GM19397 (cell line): Measurements from ENCODE around the gene IYD.

ENCODE experiments used
- ATAC-seq: cut with Tn5 transposase; IDR thresholded peaks from one replicate; pipeline ENCODE4 v1.9.1; 2021; ENCODE audit warnings: mild to moderate bottlenecking, moderate library complexity; ENCODE audit not compliant: unreplicated experiment

Gene IYD

DNA sequence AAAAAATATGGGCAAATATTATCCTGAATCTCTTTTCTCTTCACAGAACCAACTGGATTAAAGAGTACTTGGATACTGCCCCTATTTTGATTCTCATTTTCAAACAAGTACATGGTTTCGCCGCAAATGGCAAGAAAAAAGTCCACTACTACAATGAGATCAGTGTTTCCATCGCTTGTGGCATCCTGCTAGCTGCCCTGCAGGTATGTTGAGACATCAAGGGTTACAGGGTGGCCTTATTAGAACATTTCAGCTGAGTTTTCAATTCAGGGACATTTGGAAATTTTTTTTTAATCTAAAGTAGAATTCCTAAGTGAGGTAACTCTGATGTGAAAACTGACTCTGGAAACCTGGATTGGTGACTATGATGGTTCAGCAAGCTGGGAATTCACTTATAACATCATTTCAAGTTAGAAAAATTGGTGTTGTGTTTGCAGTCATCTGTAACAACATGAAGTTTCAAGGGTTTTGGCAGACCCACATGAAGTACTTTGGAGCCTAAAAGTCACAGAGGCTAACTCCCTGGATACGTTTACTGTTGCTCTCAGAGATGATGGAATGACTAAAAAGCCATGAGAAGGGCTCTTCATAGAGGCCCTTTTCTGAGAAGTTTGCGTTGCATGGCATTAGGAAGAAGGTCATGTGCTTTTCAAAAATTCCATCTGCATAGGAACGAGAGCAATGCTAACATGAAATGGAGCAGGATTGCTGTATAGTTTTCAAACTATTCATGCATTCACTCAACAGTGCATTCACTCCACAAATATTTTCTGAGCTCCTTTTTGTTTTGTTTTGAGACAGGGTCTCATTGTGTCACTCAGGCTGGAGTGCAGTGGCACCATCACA, 25.5 kb downstream of the IYD start:
- ATAC-seq = no peak

- ATAC-seq = no peak
These were observed 26.1 kb downstream of the IYD start for GRCh38 chr6:150394899-150395295.

DNA sequence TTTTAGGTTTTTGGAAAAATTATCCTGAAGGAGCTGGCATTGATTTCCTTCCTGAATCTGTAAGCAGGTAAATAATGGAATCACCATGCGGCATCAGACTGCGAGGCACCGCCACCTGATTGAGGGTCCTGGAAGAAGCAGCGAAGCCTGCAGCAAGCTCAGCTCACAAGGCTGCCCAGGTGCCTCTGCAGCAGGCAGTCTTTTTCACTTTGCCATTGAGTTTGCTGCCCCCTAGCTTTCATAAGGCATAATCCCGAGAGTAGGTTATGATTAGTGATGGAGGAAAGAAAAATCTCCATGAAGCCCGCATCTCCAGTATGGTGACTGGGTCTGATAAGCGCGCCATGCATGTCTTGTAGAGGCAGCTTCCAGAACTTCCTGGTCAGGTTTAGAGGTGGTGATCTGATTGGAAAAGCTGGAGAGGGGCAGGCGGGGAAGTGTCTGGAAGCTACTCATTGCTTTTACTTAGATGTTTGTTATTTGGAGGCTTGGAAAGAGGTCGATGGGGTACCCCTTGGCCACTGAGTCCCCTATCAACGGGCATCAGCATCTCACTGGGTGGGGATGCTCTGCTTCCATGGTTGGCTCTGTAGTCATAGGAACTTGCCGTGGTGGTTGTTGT, 26.7 kb downstream of the IYD start:
- no peak for ATAC-seq

DNA sequence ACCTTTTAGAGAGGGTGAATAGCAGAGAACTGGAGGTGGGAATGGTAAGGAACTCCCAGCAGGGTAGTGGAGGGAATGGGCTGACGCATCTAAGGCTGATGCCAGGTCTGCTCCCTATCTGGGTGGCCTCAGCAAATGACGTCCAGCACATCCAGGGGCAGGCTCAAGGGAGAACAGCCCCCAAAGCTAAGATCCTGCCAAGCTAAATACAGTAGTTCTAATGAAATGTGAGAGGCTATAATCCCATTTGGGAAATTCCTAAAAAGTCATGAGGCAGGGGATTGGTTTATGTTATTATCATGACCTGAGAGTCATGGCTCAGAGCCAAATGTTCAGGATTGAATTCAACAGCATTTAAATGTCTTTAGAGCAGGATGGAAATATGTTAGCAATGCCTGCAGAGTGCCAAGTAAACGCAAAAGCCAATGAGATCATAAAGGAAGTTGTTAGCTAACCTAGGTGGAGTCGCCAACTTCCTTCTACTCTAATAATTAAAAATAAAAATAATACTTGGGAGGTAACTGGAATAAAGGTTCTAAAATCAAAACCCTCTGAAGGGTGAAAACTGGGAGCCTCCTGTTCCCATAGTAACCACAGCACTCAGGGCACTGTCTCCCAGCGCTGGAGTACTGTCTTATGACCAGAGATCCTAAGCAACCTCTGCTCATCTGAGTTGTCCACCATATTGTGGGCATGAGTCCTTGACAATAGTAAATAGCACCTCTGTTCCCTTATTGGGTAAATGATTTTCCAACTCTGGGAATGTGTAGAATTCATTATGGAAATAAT, 34.8 kb downstream of the IYD start:
- ATAC-seq = no peak

GRCh38 chr6:150406948-150407347, 38.1 kb downstream of the IYD start:
- no peak for ATAC-seq

GRCh38 chr6:150408842-150409241, 40.0 kb downstream of the IYD start:
- no peak for ATAC-seq

- ATAC-seq = no peak
These were observed 40.8 kb downstream of the IYD start for GRCh38 chr6:150409576-150410066.

- no peak for ATAC-seq
These were observed 41.6 kb downstream of the IYD start for GRCh38 chr6:150410399-150410798.

- no peak for ATAC-seq
These were observed 42.1 kb downstream of the IYD start for GRCh38 chr6:150410906-150411305.

- no peak for ATAC-seq
These were observed 43.4 kb downstream of the IYD start for GRCh38 chr6:150412221-150412620.

- ATAC-seq = no peak
These were observed 44.4 kb downstream of the IYD start for GRCh38 chr6:150413198-150413597.

- ATAC-seq = no peak
These were observed 45.0 kb downstream of the IYD start for GRCh38 chr6:150413781-150414281.

DNA sequence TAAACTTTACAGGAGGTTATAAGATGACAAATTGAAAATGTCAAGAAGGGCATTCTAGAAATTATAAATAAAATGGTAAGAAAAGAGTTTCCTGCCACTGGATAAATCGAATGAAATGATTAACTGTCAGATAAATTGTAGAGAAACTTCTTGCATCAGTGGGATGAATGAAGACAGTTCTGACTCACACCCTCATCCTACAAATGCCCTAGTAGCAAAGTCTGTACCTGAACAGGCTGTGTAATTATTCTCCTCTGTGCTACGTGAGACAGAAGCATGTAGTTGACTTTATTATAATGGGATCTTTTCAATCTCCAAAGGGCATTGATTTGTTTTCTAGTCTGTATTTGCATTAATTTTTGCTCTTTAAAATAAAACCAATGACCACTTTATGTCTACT, 47.3 kb downstream of the IYD start:
- ATAC-seq = no peak

DNA sequence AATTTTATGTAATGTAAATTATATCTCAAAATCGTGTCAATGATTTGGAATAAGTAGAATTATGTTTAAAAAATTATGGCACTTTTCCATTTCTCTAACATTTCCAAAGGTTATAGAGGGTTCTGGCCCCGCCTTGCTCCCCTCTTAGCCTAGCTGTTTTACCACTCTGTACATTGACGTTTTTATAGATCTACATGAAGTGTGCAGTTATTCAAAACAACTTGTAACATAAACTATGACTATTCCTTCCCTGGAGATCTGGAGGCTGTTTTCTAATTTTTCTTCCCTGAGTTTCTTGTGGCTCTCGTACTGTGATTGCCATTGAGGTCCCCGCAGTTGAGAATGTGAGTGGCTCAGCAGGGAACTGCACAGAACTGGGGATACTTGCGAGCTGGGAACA, 48.4 kb downstream of the IYD start:
- no peak for ATAC-seq

DNA sequence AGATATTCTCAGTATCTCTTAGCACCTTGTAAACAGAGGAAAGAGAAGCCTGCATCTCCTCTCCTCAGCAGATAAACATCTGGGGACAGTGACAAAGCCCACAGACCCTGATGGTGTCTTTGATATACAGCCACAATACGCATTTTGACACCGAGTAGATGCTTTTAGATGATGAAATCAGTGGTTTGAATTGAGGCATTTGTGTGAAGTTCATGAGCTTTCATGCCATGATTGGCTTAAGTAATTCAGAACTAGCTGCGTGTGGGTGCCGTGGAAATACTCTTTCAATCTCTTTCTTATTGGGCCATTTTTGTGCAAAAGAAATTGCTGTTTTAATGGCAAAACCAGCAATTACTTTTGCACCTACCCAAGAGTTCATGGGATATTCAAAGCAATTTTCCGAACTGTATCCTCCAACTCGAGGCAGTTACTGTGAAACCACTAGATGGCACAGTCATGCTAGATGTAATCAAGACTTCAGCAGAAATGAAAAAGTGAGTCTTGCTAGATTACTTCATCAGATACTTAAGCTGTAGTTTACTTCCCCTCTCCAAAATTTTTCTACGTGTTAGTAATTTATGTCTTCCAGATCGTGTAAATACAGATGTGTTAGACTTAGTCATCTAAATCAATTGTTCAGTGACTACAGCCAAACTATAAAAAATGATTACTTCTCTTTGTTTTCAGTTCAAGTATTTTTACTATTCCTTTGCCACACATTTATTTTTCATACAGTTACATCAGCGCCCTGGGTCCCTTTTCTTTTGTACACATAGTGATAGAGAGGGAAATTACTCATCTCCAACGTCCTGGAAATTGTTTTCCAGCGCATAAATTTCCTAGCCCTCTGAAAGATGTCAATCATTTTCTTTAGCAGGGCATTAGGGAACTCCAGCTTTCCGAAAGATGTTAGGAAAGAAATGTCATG, 49.4 kb downstream of the IYD start:
- ATAC-seq = no peak

DNA sequence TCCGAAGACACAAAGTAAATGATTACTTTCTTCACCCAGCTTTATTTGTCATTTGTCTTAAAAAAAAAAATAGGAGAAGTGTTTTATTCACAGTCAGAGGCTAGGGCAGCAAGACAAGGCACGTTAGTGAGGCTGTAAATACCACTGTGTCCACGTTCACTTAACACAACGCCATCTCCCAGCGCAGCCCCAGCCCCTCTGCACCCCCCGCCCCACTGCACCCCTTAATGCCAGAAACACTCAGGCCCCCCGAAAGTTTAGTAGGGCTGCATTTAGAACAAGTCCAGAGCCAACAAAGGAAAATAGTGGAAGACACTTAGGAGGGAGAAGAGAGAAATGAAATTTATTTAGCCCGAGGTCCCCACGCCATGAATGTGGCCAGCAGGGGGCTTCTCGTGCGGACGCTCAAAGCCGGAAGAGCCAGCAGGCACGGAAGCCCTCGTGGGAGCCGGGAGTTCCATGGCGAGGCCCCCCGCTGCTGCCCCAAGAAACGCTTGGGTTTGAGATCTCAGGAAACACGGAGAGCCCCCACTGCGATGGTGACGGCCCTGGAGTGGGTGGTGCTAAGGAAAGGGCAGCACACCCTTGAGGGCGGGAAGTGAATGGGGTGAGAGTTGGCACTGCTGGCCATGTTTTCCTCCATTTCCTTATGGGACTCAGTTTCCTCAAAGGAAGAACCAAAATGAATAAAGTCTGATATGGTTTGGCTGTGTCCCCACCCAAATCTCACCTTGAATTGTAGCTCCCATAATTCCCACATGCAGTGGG, 50.2 kb downstream of the IYD start:
- ATAC-seq = no peak

DNA sequence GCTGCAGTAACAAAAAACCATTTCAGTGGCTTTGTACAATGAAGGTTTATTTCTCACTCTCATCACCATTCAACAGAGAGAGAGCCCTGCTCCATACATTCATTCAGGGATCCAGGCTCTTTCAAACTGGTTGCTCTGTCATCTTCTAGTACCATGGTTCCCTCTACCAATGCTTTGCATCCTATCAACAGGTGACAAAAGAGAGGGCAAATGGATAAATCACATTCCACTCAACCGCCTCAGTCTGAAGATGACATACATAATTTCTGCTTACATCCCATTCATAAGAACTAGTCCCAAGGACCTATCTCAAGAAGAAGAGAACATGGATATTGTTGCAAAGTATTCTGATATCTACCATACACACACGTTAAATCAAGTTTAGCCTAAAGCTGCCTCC, 51.6 kb downstream of the IYD start:
- ATAC-seq = no peak

GRCh38 chr6:150420926-150421325, 52.1 kb downstream of the IYD start:
- no peak for ATAC-seq

- no peak for ATAC-seq
These were observed 56.7 kb downstream of the IYD start for GRCh38 chr6:150425508-150425907.

DNA sequence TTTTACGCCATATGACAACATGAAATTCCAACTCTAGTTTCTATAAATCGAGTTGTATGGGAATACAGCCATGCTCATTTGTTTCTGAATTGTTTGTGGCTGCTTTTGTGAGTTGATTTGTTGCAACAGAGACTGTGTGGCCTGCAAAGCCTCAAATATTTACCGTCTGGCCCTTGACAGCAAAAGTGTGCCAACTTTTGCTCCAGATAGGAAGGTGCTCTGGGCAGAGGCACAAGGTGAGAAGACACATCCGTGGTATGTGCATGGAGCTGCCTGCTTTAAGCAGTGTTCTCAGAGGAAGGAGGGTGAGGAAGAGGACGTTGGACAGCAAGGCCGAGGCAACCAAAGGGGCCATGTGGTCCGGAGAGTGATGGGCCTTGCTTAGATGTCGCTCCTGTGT, 57.4 kb downstream of the IYD start:
- no peak for ATAC-seq
